H1 (cell line): ENCODE results near the gene IL1RAPL1. TPM values are rescaled to one million over a fixed set of nuclear protein-coding genes. Genes with fewer than 3 reads are reported as not detected.

Experiments used
- CTCF ChIA-PET: fragments of 300-600 bp; sonication (Branson Sonifier 250); formaldehyde crosslinking; loops from one replicate; lab custom pipeline; 2021; ENCODE audit not compliant: partially characterized antibody; lab: Charles Lee
- POLR2A ChIA-PET: fragments of 300-600 bp; sonication (Branson Sonifier 250); formaldehyde crosslinking; loops from one replicate; lab custom pipeline; 2021; ENCODE audit warnings: inconsistent platforms; ENCODE audit not compliant: partially characterized antibody; lab: Charles Lee
- DNase-seq, 2 experiments: peaks; one replicate each; pipeline versions ENCODE4 v3.0.0 to v3.0.0-alpha.2; 2010 to 2022; ENCODE audit warnings: low spot score in 2 of 2, low read depth in 1 of 2, mixed read lengths in 1 of 2
- FAIRE-seq: peaks from 2 replicates; lab custom pipeline; 2011; peaks lifted over from hg19 to GRCh38; lab: Jason Lieb, UNC
- H2AFZ ChIP-seq: 2 replicates; pipeline ENCODE4 v1.8.1; 2012; ENCODE audit warnings: low read length, inconsistent platforms
- H2AK5ac ChIP-seq: 2 replicates; pipeline ENCODE4 v1.6.1; 2013; ENCODE audit warnings: low read depth, low read length
- H2BK120ac ChIP-seq: replicated peaks from 2 replicates; pipeline ENCODE3; 2013; ENCODE audit warnings: low read depth, low read length, inconsistent platforms
- H2BK12ac ChIP-seq: 2 replicates; pipeline ENCODE4 v1.6.1; 2013; ENCODE audit warnings: low read depth, low read length
- H2BK15ac ChIP-seq: 2 replicates; pipeline ENCODE4 v1.6.1; 2013; ENCODE audit warnings: low read length
- H2BK20ac ChIP-seq: 2 replicates; pipeline ENCODE4 v1.6.1; 2013; ENCODE audit warnings: low read length
- H2BK5ac ChIP-seq: 2 replicates; pipeline ENCODE4 v1.6.1; 2013; ENCODE audit warnings: low read depth, low read length
- H3K14ac ChIP-seq: 2 replicates; pipeline ENCODE4 v1.6.1; 2013; ENCODE audit warnings: inconsistent platforms; ENCODE audit not compliant: insufficient read length
- H3K18ac ChIP-seq: 2 replicates; pipeline ENCODE4 v1.6.1; 2013; ENCODE audit warnings: low read length; ENCODE audit errors: extremely low read depth
- H3K23ac ChIP-seq: 2 replicates; pipeline ENCODE4 v1.6.1; 2013; ENCODE audit warnings: inconsistent platforms; ENCODE audit not compliant: insufficient read length
- H3K23me2 ChIP-seq: 2 replicates; pipeline ENCODE4 v1.6.1; 2013; ENCODE audit warnings: low read depth, low read length
- H3K27ac ChIP-seq: 2 replicates; pipeline ENCODE4 v1.6.1; 2011; ENCODE audit warnings: low read depth, low read length, inconsistent platforms
- H3K27me3 ChIP-seq, 4 experiments: replicated peaks in 1 of 4; 1 replicate in 1 of 4; 2 replicates in 3 of 4; pipeline versions ENCODE4 v1.6.1 to v1.8.1; 2011 to 2013; ENCODE audit warnings: low read length in 3 of 4, mild to moderate bottlenecking in 3 of 4, inconsistent platforms in 2 of 4, mixed read lengths in 2 of 4, moderate library complexity in 1 of 4; ENCODE audit not compliant: control insufficient read depth in 3 of 4, insufficient read depth in 3 of 4; ENCODE audit errors: extremely low read depth in 1 of 4
- H3K36me3 ChIP-seq, 4 experiments: 2 replicates each; pipeline versions ENCODE4 v1.6.1 to v1.8.1; 2011 to 2013; ENCODE audit warnings: mild to moderate bottlenecking in 4 of 4, low read length in 3 of 4, moderate library complexity in 2 of 4, control low read depth in 1 of 4, inconsistent platforms in 1 of 4; ENCODE audit not compliant: insufficient read depth in 4 of 4, control insufficient read depth in 2 of 4
- H3K4ac ChIP-seq: replicated peaks from 2 replicates; pipeline ENCODE3; 2013; ENCODE audit warnings: low read length, low read depth, mixed read lengths, inconsistent platforms; ENCODE audit not compliant: insufficient read length
- H3K4me1 ChIP-seq, 4 experiments: replicated peaks in 1 of 4; 1 replicate in 1 of 4; 2 replicates in 3 of 4; pipeline versions ENCODE4 v1.6.1 to v1.8.1; 2011 to 2013; ENCODE audit warnings: low read length in 3 of 4, inconsistent platforms in 2 of 4, mixed read lengths in 1 of 4; ENCODE audit not compliant: insufficient read depth in 4 of 4, control insufficient read depth in 3 of 4
- H3K4me2 ChIP-seq, 2 experiments: 2 replicates each; pipeline versions ENCODE4 v1.6.1 to v1.8.1; 2011 to 2013; ENCODE audit warnings: low read depth in 2 of 2, low read length in 2 of 2, control low read depth in 1 of 2, inconsistent platforms in 1 of 2, mild to moderate bottlenecking in 1 of 2; ENCODE audit not compliant: insufficient read depth in 1 of 2
- H3K4me3 ChIP-seq, 4 experiments: fragments of 200-600, 300-600 bp in 1 of 4; sonication (generic), shearing (Covaris generic), sonication (Bioruptor Twin) in 1 of 4; 2 replicates each; pipeline versions ENCODE4 v1.5.1 to v1.8.1; 2011 to 2016; ENCODE audit warnings: low read length in 4 of 4, low read depth in 3 of 4, control low read depth in 2 of 4, inconsistent platforms in 2 of 4, mild to moderate bottlenecking in 2 of 4, mixed read lengths in 1 of 4, moderate library complexity in 1 of 4; ENCODE audit not compliant: insufficient read depth in 2 of 4; ENCODE audit errors: extremely low read depth in 1 of 4
- H3K56ac ChIP-seq: replicated peaks from 2 replicates; pipeline ENCODE3; 2013; ENCODE audit warnings: low read depth, mild to moderate bottlenecking, mixed read lengths, low read length, inconsistent platforms; ENCODE audit not compliant: insufficient read length
- H3K79me1 ChIP-seq: 2 replicates; pipeline ENCODE4 v1.6.1; 2013; ENCODE audit warnings: low read depth, low read length, control low read depth
- H3K79me2 ChIP-seq, 2 experiments: 2 replicates each; pipeline versions ENCODE4 v1.6.1 to v1.8.1; 2012 to 2013; ENCODE audit warnings: low read length in 2 of 2, mild to moderate bottlenecking in 2 of 2, inconsistent platforms in 1 of 2; ENCODE audit not compliant: insufficient read depth in 2 of 2, control insufficient read depth in 1 of 2
- H3K9ac ChIP-seq, 4 experiments: replicated peaks in 1 of 4; 1 replicate in 1 of 4; 2 replicates in 3 of 4; pipeline versions ENCODE4 v1.6.1 to v1.8.1; 2011 to 2013; ENCODE audit warnings: low read depth in 3 of 4, low read length in 3 of 4, control low read depth in 2 of 4, mild to moderate bottlenecking in 2 of 4, moderate library complexity in 2 of 4, inconsistent platforms in 1 of 4; ENCODE audit errors: extremely low read depth in 1 of 4
- H3K9me3 ChIP-seq, 2 experiments: 2 replicates each; pipeline versions ENCODE4 v1.6.1 to v1.8.1; 2012 to 2013; ENCODE audit warnings: mild to moderate bottlenecking in 2 of 2, moderate library complexity in 2 of 2, control low read depth in 1 of 2, inconsistent platforms in 1 of 2, low read depth in 1 of 2, low read length in 1 of 2, mixed read lengths in 1 of 2; ENCODE audit not compliant: insufficient read depth in 2 of 2
- H4K20me1 ChIP-seq, 2 experiments: replicated peaks in 1 of 2; 2 replicates each; pipeline versions ENCODE3 to v1.8.1; 2011 to 2013; ENCODE audit warnings: inconsistent platforms in 2 of 2, low read length in 2 of 2, mild to moderate bottlenecking in 1 of 2; ENCODE audit not compliant: insufficient read depth in 2 of 2, control insufficient read depth in 1 of 2
- H4K5ac ChIP-seq: 2 replicates; pipeline ENCODE4 v1.6.1; 2013; ENCODE audit warnings: low read length, low read depth, mixed read lengths, inconsistent platforms; ENCODE audit not compliant: insufficient read length
- H4K8ac ChIP-seq: 2 replicates; pipeline ENCODE4 v1.8.0; 2013; ENCODE audit warnings: mild to moderate bottlenecking, moderate library complexity, low read length, inconsistent platforms; ENCODE audit not compliant: insufficient read depth; ENCODE audit errors: extremely low read depth
- H4K91ac ChIP-seq: replicated peaks from 2 replicates; pipeline ENCODE3; 2013; ENCODE audit warnings: low read length, mixed read lengths, inconsistent platforms; ENCODE audit not compliant: insufficient read length
- ASH2L ChIP-seq: fragments of 200-600, 300-600 bp; sonication (generic); IDR thresholded peaks from one replicate; pipeline ENCODE4 v1.7.1; 2017; ENCODE audit warnings: low read length
- CHD1 ChIP-seq: IDR thresholded peaks from 2 replicates; pipeline ENCODE4 v1.6.1; 2012; ENCODE audit warnings: low read depth, low read length, improper control_type of control experiment
- CREB1 ChIP-seq: IDR thresholded peaks from 2 replicates; pipeline ENCODE4 v1.6.1; 2012; ENCODE audit warnings: inconsistent platforms
- FOSL1 ChIP-seq: IDR thresholded peaks from 2 replicates; pipeline ENCODE4 v1.6.1; 2011; ENCODE audit warnings: mild to moderate bottlenecking, low read depth, low read length, moderate library complexity; ENCODE audit not compliant: insufficient read depth
- HDAC2 ChIP-seq, 2 experiments: fragments of 300-600 bp in 1 of 2; sonication (generic) in 1 of 2; IDR thresholded peaks; 2 replicates each; pipeline ENCODE4 v1.6.1; 2011 to 2012; ENCODE audit warnings: low read depth in 2 of 2, low read length in 2 of 2, mild to moderate bottlenecking in 2 of 2, moderate library complexity in 2 of 2, borderline replicate concordance in 1 of 2, inconsistent platforms in 1 of 2
- KDM1A ChIP-seq: fragments of 200-600, 300-600 bp; sonication (generic); IDR thresholded peaks from 2 replicates; pipeline ENCODE4 v1.7.1; 2016; ENCODE audit warnings: mild to moderate bottlenecking, low read length, borderline replicate concordance
- KDM4A ChIP-seq: IDR thresholded peaks from one replicate; pipeline ENCODE4 v1.7.1; 2012; ENCODE audit warnings: low read depth, mild to moderate bottlenecking, moderate library complexity, low read length, inconsistent platforms; ENCODE audit not compliant: severe bottlenecking
- NANOG ChIP-seq: IDR thresholded peaks from 2 replicates; pipeline ENCODE4 v1.6.1; 2011; ENCODE audit warnings: low read length, low read depth, mild to moderate bottlenecking, inconsistent platforms; ENCODE audit not compliant: insufficient read depth, poor library complexity, severe bottlenecking
- PHF8 ChIP-seq: fragments of 200-600 bp; sonication (generic); conservative IDR thresholded peaks from 2 replicates; pipeline ENCODE4 v1.7.1; 2012; ENCODE audit warnings: low read depth, mild to moderate bottlenecking, inconsistent platforms, low read length, moderate library complexity
- POLR2AphosphoS5 ChIP-seq: IDR thresholded peaks from 2 replicates; pipeline ENCODE4 v1.6.1; 2011; ENCODE audit warnings: low read depth, low read length
- RFX5 ChIP-seq: IDR thresholded peaks from 2 replicates; pipeline ENCODE4 v1.6.1; 2011; ENCODE audit warnings: low read depth, low read length, improper control_type of control experiment, borderline replicate concordance
- SIRT6 ChIP-seq: IDR thresholded peaks from one replicate; pipeline ENCODE4 v1.7.1; 2012; ENCODE audit warnings: low read length, inconsistent platforms
- TAF1 ChIP-seq: IDR thresholded peaks from 2 replicates; pipeline ENCODE4 v1.6.1; 2011; ENCODE audit warnings: mild to moderate bottlenecking, low read depth, low read length
- TCF12 ChIP-seq: IDR thresholded peaks from 2 replicates; pipeline ENCODE4 v1.6.1; 2011; ENCODE audit warnings: low read depth, mild to moderate bottlenecking, low read length
- polyA plus RNA-seq, 7 experiments: library from polyadenylated mRNA; depleted of rRNA in 3 of 7; stranded (reverse) in 5 of 7; unstranded in 2 of 7; fragments of >200 nt in 5 of 7; fragments of 200-250 nt in 2 of 7; gene quantifications; 1 replicate in 5 of 7; 2 replicates in 1 of 7; 4 replicates in 1 of 7; pipeline versions ENCODE4 v1.2.1 to v1.2.3, GENCODE V29; 2011 to 2013; ENCODE audit warnings: missing spikeins in 2 of 7, mixed read lengths in 2 of 7
- total RNA-seq: library from RNA; stranded (reverse); fragmentation: NEBNext Ultra II Directional; extraction: Animal tissue kit (Norgen Biotek cat#: 25700); gene quantifications from 2 replicates; pipeline ENCODE4 v1.2.1, GENCODE V29; 2021

Gene IL1RAPL1
- total and polyA plus RNA-seq, 2 of the 8 experiments (the other 6 are each of a cell fraction or from before 2014, with no cell fraction given): 0.11 to 0.35 TPM

- Histone ChIP-seq H3K79me1 (no peaks in the 10 kb centered on the region), H3K9me3 (no peaks in the 10 kb centered on the region), H4K91ac (no peak overlapping the region), H3K56ac (no peak overlapping the region), H3K4me3 (no peak overlapping the region), H3K23ac (no peak overlapping the region), H3K79me2 (no peaks in the 10 kb centered on the region), H2BK15ac (no peak overlapping the region), H4K20me1 (no peaks in the 10 kb centered on the region), H3K23me2 (no peaks in the 10 kb centered on the region), H3K9ac (no peak overlapping the region), H2AFZ (no peak overlapping the region), H3K36me3 (no peaks in the 10 kb centered on the region), H3K4me2 (no peak overlapping the region), H3K27me3 (no peaks in the 10 kb centered on the region), H2BK12ac (no peak overlapping the region), H3K27ac (no peak overlapping the region), H2AK5ac (no peak overlapping the region), H4K8ac (no peak overlapping the region), H4K5ac (no peak overlapping the region), H2BK120ac (no peak overlapping the region), H2BK20ac (no peak overlapping the region), H3K14ac (no peak overlapping the region), H3K4me1 (no peaks in the 10 kb centered on the region), H3K18ac (no peak overlapping the region), H3K4ac (no peak overlapping the region), H2BK5ac (no peak overlapping the region)
- DNase-seq (no peak), FAIRE-seq (no peak)
- POLR2A ChIA-PET: no interaction called here
- CTCF ChIA-PET: no interaction called here
- TF ChIP-seq PHF8: no peak
- no peak for TF ChIP-seq FOSL1
- TF ChIP-seq TAF1: no peak
- no peak for TF ChIP-seq TCF12
- no peak for TF ChIP-seq CREB1
- TF ChIP-seq RFX5: no peak
- TF ChIP-seq POLR2AphosphoS5: no peak
- TF ChIP-seq SIRT6: no peak
- no peak for TF ChIP-seq KDM1A
- TF ChIP-seq NANOG: no peak
- TF ChIP-seq HDAC2 (IDR thresholded peaks at IDR 0.05; ENCODE audit: borderline replicate concordance in 1 of 2, low read depth in 2 of 2, low read length in 2 of 2): no peak
- no peak for TF ChIP-seq CHD1
- no peak for TF ChIP-seq ASH2L
- TF ChIP-seq KDM4A: no peak
Measured at GRCh38 chrX:29196501-29196900, 609.3 kb downstream of the IL1RAPL1 start.
